Hepatocyte (in vitro differentiated cells): ENCODE measurements around the gene KIAA1671. TPM values are rescaled to one million over a fixed set of nuclear protein-coding genes. Genes with fewer than 3 reads are reported as not detected.
"Not testable (repeated sequence)": the region's sequence is repeated elsewhere in the genome, so short reads cannot be mapped to it uniquely, and the experiment has no call there.

Experiments used
- DNase-seq: peaks from one replicate; pipeline ENCODE4 v3.0.0-alpha.2; 2016; ENCODE audit warnings: low spot score
- H2AFZ ChIP-seq: fragments of 200-600 bp; sonication (generic); 2 replicates; pipeline ENCODE4 v1.6.0; 2016; ENCODE audit warnings: antibody characterized with exemption, mild to moderate bottlenecking
- H3K27ac ChIP-seq: fragments of 200-600 bp; sonication (generic); 2 replicates; pipeline ENCODE4 v1.5.1; 2016; ENCODE audit warnings: mild to moderate bottlenecking
- H3K27me3 ChIP-seq: fragments of 200-600 bp; sonication (generic); 2 replicates; pipeline ENCODE4 v1.6.1; 2016
- H3K36me3 ChIP-seq: fragments of 200-600 bp; sonication (generic); replicated peaks from 2 replicates; pipeline ENCODE4 v1.5.1; 2016; ENCODE audit warnings: low read depth; ENCODE audit not compliant: insufficient read depth
- H3K4me1 ChIP-seq: fragments of 200-600 bp; sonication (generic); 2 replicates; pipeline ENCODE4 v1.5.1; 2016; ENCODE audit warnings: mild to moderate bottlenecking, moderate library complexity; ENCODE audit not compliant: insufficient read depth
- H3K4me2 ChIP-seq: fragments of 200-600 bp; sonication (generic); 2 replicates; pipeline ENCODE4 v1.6.0; 2016
- H3K4me3 ChIP-seq: fragments of 200-600 bp; sonication (generic); 2 replicates; pipeline ENCODE4 v1.5.1; 2016; ENCODE audit warnings: mild to moderate bottlenecking
- H3K79me2 ChIP-seq: fragments of 200-600 bp; sonication (generic); 2 replicates; pipeline ENCODE4 v1.6.0; 2017; ENCODE audit warnings: mild to moderate bottlenecking
- H3K9me2 ChIP-seq: fragments of 200-600 bp; sonication (generic); replicated peaks from 2 replicates; pipeline ENCODE4 v1.6.0; 2017; ENCODE audit warnings: mild to moderate bottlenecking; ENCODE audit not compliant: insufficient read depth
- H3K9me3 ChIP-seq: fragments of 200-600 bp; sonication (generic); 2 replicates; pipeline ENCODE4 v1.5.1; 2016; ENCODE audit warnings: low read depth, mild to moderate bottlenecking
- H4K20me1 ChIP-seq: fragments of 200-600 bp; sonication (generic); 2 replicates; pipeline ENCODE4 v1.6.0; 2016; ENCODE audit warnings: mild to moderate bottlenecking; ENCODE audit not compliant: insufficient read depth, poor library complexity, severe bottlenecking
- CTCF ChIP-seq: fragments of 200-600 bp; sonication (generic); IDR thresholded peaks from 2 replicates; pipeline ENCODE4 v1.5.1; 2016; ENCODE audit warnings: antibody characterized with exemption, mild to moderate bottlenecking; ENCODE audit not compliant: poor library complexity
- EZH2 ChIP-seq: fragments of 200-600 bp; sonication (generic); IDR thresholded peaks from 2 replicates; pipeline ENCODE4 v1.6.1; 2016; ENCODE audit warnings: antibody characterized with exemption, mild to moderate bottlenecking, borderline replicate concordance
- EZH2phosphoT487 ChIP-seq: fragments of 200-600 bp; sonication (generic); IDR thresholded peaks from one replicate; pipeline ENCODE4 v1.6.1; 2018; ENCODE audit warnings: antibody characterized with exemption, mild to moderate bottlenecking, low read depth, moderate library complexity; ENCODE audit not compliant: unreplicated experiment, severe bottlenecking
- WGBS: methylation state at CpG from one replicate; pipeline ENCODE4 v1.1.6; 2016; ENCODE audit warnings: low lambda C conversion rate; ENCODE audit errors: missing lambda C conversion rate; 5-methylcytosine and 5-hydroxymethylcytosine counted together
- polyA plus RNA-seq: library from polyadenylated mRNA; unstranded; fragments of >200 nt; fragmentation: Nextera tagmentation; extraction: Ambion mirVana; gene quantifications from 2 replicates; pipeline ENCODE4 v1.2.1, GENCODE V29; 2016
- total RNA-seq: library from RNA; depleted of rRNA; stranded (reverse); fragments of >200 nt; gene quantifications from 2 replicates; pipeline ENCODE4 v1.2.3, GENCODE V29; 2014

Gene KIAA1671
- total and polyA plus RNA-seq, 2 experiments from 2014 or later: 8.1 to 26.5 TPM

DNA sequence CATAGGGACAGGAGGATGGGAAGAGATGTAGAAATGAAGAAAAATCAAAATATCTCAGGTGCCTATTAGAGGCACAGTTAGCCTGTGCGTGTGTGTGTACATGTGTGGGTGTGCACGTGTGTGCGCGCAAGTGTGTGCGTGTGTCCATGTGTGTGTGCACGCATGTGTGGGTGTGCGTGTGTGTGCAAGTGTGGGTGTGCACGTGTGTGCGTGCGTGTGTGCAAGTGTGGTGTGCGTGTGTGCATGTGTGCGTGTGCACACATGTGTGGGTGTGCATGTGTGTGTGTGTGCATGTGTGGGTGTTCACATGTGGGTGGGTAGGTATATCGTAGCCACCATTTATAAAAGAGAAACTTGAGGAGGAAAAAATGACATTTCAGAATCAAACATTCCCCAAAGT, 276.3 kb downstream of the KIAA1671 start:
- Histone ChIP-seq H3K27me3 (no peaks in the 10 kb centered on the region), H4K20me1 (no peaks in the 10 kb centered on the region), H3K4me3 (no peak overlapping the region), H3K9me3 (no peaks in the 10 kb centered on the region), H3K79me2 (no peaks in the 10 kb centered on the region), H3K9me2 (no peaks in the 10 kb centered on the region), H3K4me2 (no peak overlapping the region), H2AFZ (no peak overlapping the region), H3K27ac (no peak overlapping the region), H3K36me3 (no peaks in the 10 kb centered on the region), H3K4me1 (no peaks in the 10 kb centered on the region)
- 69% methylated on average over 12 of the region's 13 CpGs for WGBS
- TF ChIP-seq EZH2phosphoT487: no peak
- no peak for TF ChIP-seq EZH2
- TF ChIP-seq CTCF: no peak
- DNase-seq: no peak

GRCh38 chr22:25230760-25231159, 278.2 kb downstream of the KIAA1671 start:
- WGBS: 88% methylated on average over 2 of the region's 2 CpGs
- H3K27me3 ChIP-seq, H3K4me1 ChIP-seq, H3K36me3 ChIP-seq, H3K9me3 ChIP-seq, H3K9me2 ChIP-seq, H3K27ac ChIP-seq, H3K79me2 ChIP-seq, H2AFZ ChIP-seq, H3K4me3 ChIP-seq, H3K4me2 ChIP-seq, H4K20me1 ChIP-seq, DNase-seq: not testable (repeated sequence)

- TF ChIP-seq EZH2: no peak
- TF ChIP-seq CTCF: no peak
- no peak for TF ChIP-seq EZH2phosphoT487
- no peaks in the 10 kb centered on the region for H3K9me2 ChIP-seq
- WGBS: 83% methylated on average over 5 of the region's 5 CpGs
- no peak overlapping the region for H3K4me2 ChIP-seq
- H3K79me2 ChIP-seq: no peaks in the 10 kb centered on the region
- H4K20me1 ChIP-seq: no peaks in the 10 kb centered on the region
- no peaks in the 10 kb centered on the region for H3K4me1 ChIP-seq
- DNase-seq: no peak
- H2AFZ ChIP-seq: no peak overlapping the region
- H3K4me3 ChIP-seq: no peak overlapping the region
- no peak overlapping the region for H3K27ac ChIP-seq
- H3K36me3 ChIP-seq: no peaks in the 10 kb centered on the region
- no peaks in the 10 kb centered on the region for H3K27me3 ChIP-seq
- no peaks in the 10 kb centered on the region for H3K9me3 ChIP-seq
Measured at GRCh38 chr22:25232301-25232700, 279.8 kb downstream of the KIAA1671 start.

GRCh38 chr22:25233706-25234105, 281.2 kb downstream of the KIAA1671 start:
- H3K4me1 ChIP-seq, H2AFZ ChIP-seq: not testable (repeated sequence)

More at GRCh38 chr22:25233706-25234105, 281.2 kb downstream of the KIAA1671 start:
- H3K27me3 ChIP-seq, H3K4me2 ChIP-seq, DNase-seq, H3K4me3 ChIP-seq, H3K79me2 ChIP-seq, H3K9me2 ChIP-seq, H3K27ac ChIP-seq, H3K9me3 ChIP-seq, H4K20me1 ChIP-seq, H3K36me3 ChIP-seq: not testable (repeated sequence)
